GM12801 (cell line): ENCODE results near the gene NCAPD2.

Source experiments
- TF ChIP-seq, protein P1 (sequence below): IDR thresholded peaks from one replicate; pipeline ENCODE4 v1.5.1; 2011; ENCODE audit warnings: control low read depth; ENCODE audit not compliant: insufficient read length; ENCODE audit errors: extremely low read depth

The NCAPD2 gene

DNA sequence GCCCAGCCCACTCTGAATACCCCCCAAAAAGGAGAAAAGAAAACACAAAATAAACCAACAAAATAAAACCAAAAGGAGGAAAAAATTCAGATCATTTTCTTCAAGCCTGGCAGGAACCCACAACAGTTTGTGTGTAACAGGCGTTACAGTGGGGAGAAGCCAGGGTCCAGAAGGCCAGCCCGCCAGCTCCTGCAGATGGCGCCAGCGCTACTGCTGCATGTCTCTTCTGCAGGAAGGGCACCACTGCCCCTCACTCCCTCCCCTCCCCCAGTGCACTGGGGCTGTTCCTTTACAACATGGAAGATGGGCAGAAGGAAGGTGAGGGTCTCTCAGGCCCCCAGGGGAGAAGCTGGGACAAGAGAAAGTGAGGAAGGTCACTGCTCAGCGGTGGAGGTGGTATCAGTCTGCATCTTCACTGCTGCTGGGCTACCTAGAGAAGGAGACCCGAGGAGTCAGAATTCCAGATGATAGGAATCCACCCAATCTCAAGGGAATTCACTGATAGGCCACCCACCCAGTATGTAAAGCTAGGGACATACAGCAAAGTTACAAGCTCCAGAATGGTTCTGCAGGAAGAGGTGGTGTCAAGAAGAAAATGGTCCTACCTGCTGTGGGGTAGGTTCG is 76.5 kb downstream of the NCAPD2 start:
- TF ChIP-seq, protein P1, sequence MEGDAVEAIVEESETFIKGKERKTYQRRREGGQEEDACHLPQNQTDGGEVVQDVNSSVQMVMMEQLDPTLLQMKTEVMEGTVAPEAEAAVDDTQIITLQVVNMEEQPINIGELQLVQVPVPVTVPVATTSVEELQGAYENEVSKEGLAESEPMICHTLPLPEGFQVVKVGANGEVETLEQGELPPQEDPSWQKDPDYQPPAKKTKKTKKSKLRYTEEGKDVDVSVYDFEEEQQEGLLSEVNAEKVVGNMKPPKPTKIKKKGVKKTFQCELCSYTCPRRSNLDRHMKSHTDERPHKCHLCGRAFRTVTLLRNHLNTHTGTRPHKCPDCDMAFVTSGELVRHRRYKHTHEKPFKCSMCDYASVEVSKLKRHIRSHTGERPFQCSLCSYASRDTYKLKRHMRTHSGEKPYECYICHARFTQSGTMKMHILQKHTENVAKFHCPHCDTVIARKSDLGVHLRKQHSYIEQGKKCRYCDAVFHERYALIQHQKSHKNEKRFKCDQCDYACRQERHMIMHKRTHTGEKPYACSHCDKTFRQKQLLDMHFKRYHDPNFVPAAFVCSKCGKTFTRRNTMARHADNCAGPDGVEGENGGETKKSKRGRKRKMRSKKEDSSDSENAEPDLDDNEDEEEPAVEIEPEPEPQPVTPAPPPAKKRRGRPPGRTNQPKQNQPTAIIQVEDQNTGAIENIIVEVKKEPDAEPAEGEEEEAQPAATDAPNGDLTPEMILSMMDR = no peak

DNA sequence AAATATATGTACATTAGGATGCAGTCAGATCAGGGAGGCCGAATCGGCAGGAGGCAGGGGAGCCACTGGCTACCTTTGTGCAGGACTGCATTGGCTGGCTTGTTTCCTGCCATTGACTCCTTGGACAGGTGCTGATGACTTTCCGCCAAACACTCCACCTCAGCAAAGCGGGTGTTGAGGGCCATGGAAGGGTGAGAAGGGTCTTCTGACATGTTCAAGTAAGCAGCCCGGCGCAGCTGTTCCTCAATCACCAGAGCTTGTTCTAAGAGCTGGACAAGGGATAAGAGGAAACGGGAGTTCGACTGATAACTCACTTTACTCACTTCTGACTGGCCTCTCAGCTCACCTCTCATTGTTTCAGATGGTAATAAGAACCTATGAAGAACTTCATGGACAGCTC is 79.1 kb downstream of the NCAPD2 start:
- TF ChIP-seq, protein P1 = no peak

DNA sequence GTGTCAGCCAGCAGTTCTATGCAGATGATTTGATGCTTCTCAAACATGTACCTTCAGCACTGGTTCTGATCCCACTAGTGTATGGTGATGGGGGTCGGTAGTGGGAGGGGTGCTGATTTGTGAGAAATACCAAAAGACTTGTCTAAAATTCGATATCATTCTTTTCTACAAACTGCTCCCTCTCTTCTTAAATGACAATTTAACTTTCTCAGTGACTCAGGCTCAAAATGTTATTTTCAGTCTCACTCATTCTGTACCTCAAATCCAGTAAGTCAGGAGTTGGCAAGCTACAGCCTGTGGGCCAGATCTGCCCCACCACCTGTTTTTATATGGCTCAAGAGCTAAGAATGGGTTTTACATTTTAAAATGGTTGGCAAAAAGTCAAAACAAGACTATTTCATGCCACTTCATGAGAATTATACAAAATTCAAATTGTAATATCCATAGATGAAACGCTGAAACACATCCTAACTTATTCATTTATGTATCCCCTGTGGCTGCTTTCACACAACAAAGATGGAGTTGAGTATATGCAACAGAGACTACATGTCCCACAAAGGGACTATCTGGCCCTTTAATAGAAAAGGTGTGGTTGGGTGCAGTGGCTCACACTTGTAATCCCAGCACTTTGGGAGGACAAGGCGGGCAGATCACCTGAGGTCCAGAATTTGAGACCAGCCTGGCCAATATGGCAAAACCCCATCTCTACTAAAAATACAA is 80.8 kb downstream of the NCAPD2 start:
- TF ChIP-seq, protein P1 = no peak

DNA sequence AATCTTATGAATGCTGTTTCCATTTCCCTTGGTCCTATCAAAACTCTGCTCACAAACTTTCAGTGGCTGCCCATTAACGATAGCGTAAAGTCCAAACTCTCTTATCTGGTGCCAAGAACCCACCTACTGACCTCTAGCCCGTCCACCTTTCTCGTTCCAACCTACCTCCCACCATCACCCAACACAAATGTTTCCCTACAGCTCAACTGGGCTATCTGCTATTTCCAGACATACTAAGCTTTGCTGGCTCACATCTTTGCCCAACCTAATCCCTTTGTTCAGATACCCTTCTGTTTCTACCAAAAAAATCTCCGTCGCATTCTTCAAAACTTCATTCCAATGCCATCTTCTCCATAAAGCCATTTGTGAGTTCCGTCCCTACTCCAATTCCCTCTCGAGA is 81.7 kb downstream of the NCAPD2 start:
- TF ChIP-seq, protein P1 = no peak
